Body of pancreas (tissue), 4 donors: ENCODE data around the gene HERPUD2. TPM values are rescaled to one million over a fixed set of nuclear protein-coding genes. Genes with fewer than 3 reads are reported as not detected.
"Not testable (repeated sequence)": the region's sequence is repeated elsewhere in the genome, so short reads cannot be mapped to it uniquely, and the experiment has no call there.

Source experiments
- ATAC-seq: fragments of 150-250 bp; one replicate; pipeline ENCODE4 v1.9.1; 2016
- DNase-seq, 4 donors: peaks; one replicate each; pipeline ENCODE4 v3.0.0-alpha.2; 2019
- H3K27ac ChIP-seq, 4 donors: fragments of 200-600 bp; sonication (generic); 1 replicate in 3 of 4; 2 replicates in 1 of 4; pipeline versions ENCODE4 v1.5.1 to v1.6.1; 2016 to 2019; ENCODE audit warnings: mild to moderate bottlenecking in 1 of 4, mixed read lengths in 1 of 4, moderate library complexity in 1 of 4
- H3K27me3 ChIP-seq, 2 donors: fragments of 200-600 bp; sonication (generic); one replicate each; pipeline ENCODE4 v1.6.0; 2016; ENCODE audit warnings: mild to moderate bottlenecking in 1 of 2
- H3K36me3 ChIP-seq, 2 donors: fragments of 200-600 bp; sonication (generic); replicated peaks in 1 of 2; 2 replicates each; pipeline ENCODE4 v1.5.1; 2016; ENCODE audit warnings: low read depth in 2 of 2; ENCODE audit not compliant: insufficient read depth in 1 of 2
- H3K4me1 ChIP-seq: fragments of 200-600 bp; sonication (generic); one replicate; pipeline ENCODE4 v1.6.0; 2016
- H3K4me3 ChIP-seq, 2 donors: fragments of 200-600 bp; sonication (generic); 1 replicate in 1 of 2; 2 replicates in 1 of 2; pipeline ENCODE4 v1.5.1; 2016 to 2019
- H3K9me3 ChIP-seq, 3 donors: fragments of 200-600 bp; sonication (generic); 1 replicate in 2 of 3; 2 replicates in 1 of 3; pipeline ENCODE4 v1.5.1; 2016
- CTCF ChIP-seq, 7 experiments: fragments of 450-650 bp in 4 of 7; fragments of 200-600 bp in 3 of 7; sonication (generic) in 3 of 7; IDR thresholded peaks; one replicate each; pipeline ENCODE4 v1.5.1; 2016 to 2019; ENCODE audit warnings: antibody characterized with exemption in 7 of 7
- POLR2A ChIP-seq, 3 donors: fragments of 450-650 bp; IDR thresholded peaks; one replicate each; pipeline ENCODE4 v1.6.1; 2016; ENCODE audit warnings: antibody characterized with exemption in 3 of 3, mild to moderate bottlenecking in 2 of 3
- whole genome bisulfite sequencing, 2 donors: methylation state at CpG; one replicate each; pipeline ENCODE4 v1.1.5; 2017; 5-methylcytosine and 5-hydroxymethylcytosine counted together
- intact Hi-C: fragments of 100-400 bp; cut with DNase I; formaldehyde crosslinking; loops from one replicate; pipeline ENCODE4 v1.15.1; 2023
- total RNA-seq, 2 donors: library from RNA; depleted of rRNA; stranded (reverse); fragments of >200 nt; gene quantifications; one replicate each; pipeline ENCODE4 v1.1.0, GENCODE V29; 2016

The HERPUD2 gene
- total RNA-seq, 2 donors from 2014 or later, result 19.4 to 21.5 TPM

- WGBS, 2 donors, result 69% methylated on average over 8 of the region's 8 CpGs
- TF ChIP-seq POLR2A (IDR thresholded peaks at IDR 0.05), result no peak
- no peaks in the 10 kb centered on the region for H3K4me1 ChIP-seq
- ATAC-seq, result no peak
- no peaks in the 10 kb centered on the region for H3K9me3 ChIP-seq
- DNase-seq, result peak in 1 of 4 donors; percentile 13
- no peak overlapping the region for H3K27ac ChIP-seq
- H3K27me3 ChIP-seq, result no peaks in the 10 kb centered on the region
- no peak overlapping the region for H3K4me3 ChIP-seq
- H3K36me3 ChIP-seq, result no peaks in the 10 kb centered on the region
- intact Hi-C loops, result no loop called here
These were observed 101.0 kb downstream of the HERPUD2 start for GRCh38 chr7:35593899-35594298.

- Histone ChIP-seq H3K4me3 (no peak overlapping the region), H3K36me3 (no peaks in the 10 kb centered on the region), H3K4me1 (no peaks in the 10 kb centered on the region), H3K27ac (no peak overlapping the region), H3K9me3 (no peaks in the 10 kb centered on the region), H3K27me3 (no peaks in the 10 kb centered on the region)
- DNase-seq (no peak), ATAC-seq (no peak)
- TF ChIP-seq POLR2A (IDR thresholded peaks at IDR 0.05), result no peak
- TF ChIP-seq CTCF (IDR thresholded peaks at IDR 0.05), result no peak
- 68 to 76% methylated on average over 4 of the region's 4 CpGs for WGBS, 2 donors
- intact Hi-C loops, result no loop called here
These were observed 106.3 kb downstream of the HERPUD2 start for GRCh38 chr7:35588647-35589046.

- 43 to 61% methylated on average over 2 of the region's 2 CpGs for WGBS, 2 donors
- Histone ChIP-seq H3K36me3 (no peaks in the 10 kb centered on the region), H3K27me3 (no peaks in the 10 kb centered on the region), H3K9me3 (no peaks in the 10 kb centered on the region), H3K27ac (no peak overlapping the region), H3K4me1 (no peaks in the 10 kb centered on the region), H3K4me3 (no peak overlapping the region)
- no peak for DNase-seq
- TF ChIP-seq POLR2A (IDR thresholded peaks at IDR 0.05), result no peak
- TF ChIP-seq CTCF (IDR thresholded peaks at IDR 0.05), result no peak
- no peak for ATAC-seq
- intact Hi-C loops, result no loop called here
These were observed 109.9 kb downstream of the HERPUD2 start for GRCh38 chr7:35584990-35585389.

- intact Hi-C loops, H3K27ac ChIP-seq, ATAC-seq, H3K27me3 ChIP-seq, H3K4me1 ChIP-seq, H3K4me3 ChIP-seq, H3K36me3 ChIP-seq, DNase-seq, H3K9me3 ChIP-seq: not testable (repeated sequence)
- 76 to 77% methylated on average over 3 of the region's 3 CpGs for WGBS, 2 donors
These were observed 110.4 kb downstream of the HERPUD2 start for GRCh38 chr7:35584533-35584932.

Other genes with a start within 250 kb of the HERPUD2 start
- 10 to 100 TPM; 23.1 to 56.3 TPM for gene SEPTIN7, start 105.9 kb upstream of the HERPUD2 start, total RNA-seq